ENCODE results near the gene NSF. TPM values are rescaled to one million over a fixed set of nuclear protein-coding genes. Genes with fewer than 3 reads are reported as not detected.
"Not testable (repeated sequence)": the region's sequence is repeated elsewhere in the genome, so short reads cannot be mapped to it uniquely, and the experiment has no call there.

Gene NSF
- total and polyA plus RNA-seq, 3 donors from 2014 or later: 31.5 to 42.9 (median 37.4) TPM

GRCh38 chr17:46751425-46751824 lies 161.0 kb downstream of the NSF start:
- Histone ChIP-seq H3K27ac (no peak overlapping the region), H3K4me3 (no peak overlapping the region), H3K27me3 (no peaks in the 10 kb centered on the region), H3K36me3 (ENCODE audit: low read depth, missing control alignments) (no peaks in the 10 kb centered on the region), H3K4me1 (no peaks in the 10 kb centered on the region), H3K9me3 (no peaks in the 10 kb centered on the region)
- intact Hi-C loops (cut with DNase I; ENCODE audit: low total_unique reads): no loop called here
- no peak for TF ChIP-seq CTCF (IDR thresholded peaks at IDR 0.05)
- no peak for TF ChIP-seq POLR2A (IDR thresholded peaks at IDR 0.05)
- WGBS, 2 donors: 92 to 96% methylated on average over 4 of the region's 4 CpGs
- no peak for DNase-seq

GRCh38 chr17:46753776-46754175 lies 163.3 kb downstream of the NSF start:
- no peaks in the 10 kb centered on the region for H3K4me1 ChIP-seq
- no peak overlapping the region for H3K27ac ChIP-seq
- no peak for TF ChIP-seq CTCF (IDR thresholded peaks at IDR 0.05)
- no peak for TF ChIP-seq POLR2A (IDR thresholded peaks at IDR 0.05)
- H3K27me3 ChIP-seq: no peaks in the 10 kb centered on the region
- H3K9me3 ChIP-seq: no peaks in the 10 kb centered on the region
- intact Hi-C loops (cut with DNase I; ENCODE audit: low total_unique reads): no loop called here
- DNase-seq: no peak
- WGBS, 2 donors: 87 to 93% methylated on average over 3 of the region's 3 CpGs
- H3K4me3 ChIP-seq: no peak overlapping the region
- no peaks in the 10 kb centered on the region for H3K36me3 ChIP-seq (ENCODE audit: low read depth, missing control alignments)

- Histone ChIP-seq H3K36me3 (ENCODE audit: low read depth, missing control alignments) (no peaks in the 10 kb centered on the region), H3K9me3 (no peaks in the 10 kb centered on the region), H3K27ac (no peak overlapping the region), H3K4me3 (no peak overlapping the region), H3K4me1 (no peaks in the 10 kb centered on the region), H3K27me3 (no peaks in the 10 kb centered on the region)
- TF ChIP-seq CTCF (IDR thresholded peaks at IDR 0.05) (no peak), POLR2A (IDR thresholded peaks at IDR 0.05) (no peak)
- WGBS, 2 donors: 85 to 97% methylated on average over 4 of the region's 4 CpGs
- no peak for DNase-seq
- intact Hi-C loops (cut with DNase I; ENCODE audit: low total_unique reads): no loop called here
Observed at GRCh38 chr17:46756081-46756735, 165.7 kb downstream of the NSF start.

GRCh38 chr17:46756861-46757260 lies 166.4 kb downstream of the NSF start:
- H3K4me1 ChIP-seq: no peaks in the 10 kb centered on the region
- TF ChIP-seq CTCF (IDR thresholded peaks at IDR 0.05) (no peak), POLR2A (IDR thresholded peaks at IDR 0.05) (no peak)
- H3K9me3 ChIP-seq: no peaks in the 10 kb centered on the region
- DNase-seq: no peak
- intact Hi-C loops (cut with DNase I; ENCODE audit: low total_unique reads): no loop called here
- no peak overlapping the region for H3K27ac ChIP-seq
- H3K4me3 ChIP-seq: no peak overlapping the region
- H3K36me3 ChIP-seq (ENCODE audit: low read depth, missing control alignments): no peaks in the 10 kb centered on the region
- WGBS, 2 donors: 89 to 92% methylated on average over 2 of the region's 2 CpGs
- H3K27me3 ChIP-seq: no peaks in the 10 kb centered on the region

- intact Hi-C loops (cut with DNase I; ENCODE audit: low total_unique reads); H3K27ac ChIP-seq; H3K4me1 ChIP-seq; H3K4me3 ChIP-seq; H3K9me3 ChIP-seq; DNase-seq; H3K36me3 ChIP-seq (ENCODE audit: low read depth, missing control alignments); H3K27me3 ChIP-seq: not testable (repeated sequence)
- 89 to 93% methylated on average over 4 of the region's 4 CpGs for WGBS, 2 donors
Observed at GRCh38 chr17:46757588-46757987, 167.1 kb downstream of the NSF start.

Data from testis (tissue), 3 donors.